Bronchial epithelial cell (primary cell): ENCODE data around the gene DMRTC1. TPM values are rescaled to one million over a fixed set of nuclear protein-coding genes. Genes with fewer than 3 reads are reported as not detected.
"Not testable (repeated sequence)": the region's sequence is repeated elsewhere in the genome, so short reads cannot be mapped to it uniquely, and the experiment has no call there.

Source experiments
- DNase-seq: peaks from one replicate; pipeline ENCODE4 v3.0.0-alpha.2; 2010; ENCODE audit warnings: low read depth
- FAIRE-seq: peaks from 2 replicates; lab custom pipeline; 2011; peaks lifted over from hg19 to GRCh38; lab: Jason Lieb, UNC
- H3K27me3 ChIP-seq: 2 replicates; pipeline ENCODE4 v1.5.1; 2011; ENCODE audit warnings: low read length; ENCODE audit not compliant: control insufficient read depth, insufficient read depth
- H3K36me3 ChIP-seq: 2 replicates; pipeline ENCODE4 v1.5.1; 2011; ENCODE audit warnings: low read length; ENCODE audit not compliant: control insufficient read depth, insufficient read depth
- H3K4me3 ChIP-seq: 2 replicates; pipeline ENCODE4 v1.5.1; 2011; ENCODE audit warnings: mild to moderate bottlenecking, low read depth, low read length, control low read depth
- total RNA-seq: library from RNA; depleted of rRNA; stranded (reverse); fragments of >200 nt; gene quantifications from 2 replicates; pipeline ENCODE4 v1.2.1, GENCODE V29; 2014

DMRTC1 gene
- total RNA-seq = not detected in 2 replicates

- H3K36me3 ChIP-seq, FAIRE-seq, H3K4me3 ChIP-seq, DNase-seq, H3K27me3 ChIP-seq: not testable (repeated sequence)
Measured at GRCh38 chrX:72943819-72944169, at the start of gene DMRTC1. DMRTC1 (minus strand) TSS chrX:72943837; CDS start chrX:72875694, 68,143 bp downstream.

GRCh38 chrX:72980894-72981469 lies 37.3 kb upstream of the DMRTC1 start:
- not testable (repeated sequence) for DNase-seq, H3K4me3 ChIP-seq, H3K36me3 ChIP-seq, H3K27me3 ChIP-seq, FAIRE-seq

GRCh38 chrX:72974885-72975284 lies 31.2 kb upstream of the DMRTC1 start:
- H3K4me3 ChIP-seq, DNase-seq, H3K36me3 ChIP-seq, H3K27me3 ChIP-seq, FAIRE-seq: not testable (repeated sequence)

- not testable (repeated sequence) for H3K4me3 ChIP-seq, FAIRE-seq, H3K36me3 ChIP-seq, H3K27me3 ChIP-seq, DNase-seq
Measured at GRCh38 chrX:72971859-72972258, 28.2 kb upstream of the DMRTC1 start.

- not testable (repeated sequence) for H3K4me3 ChIP-seq, H3K36me3 ChIP-seq, FAIRE-seq, H3K27me3 ChIP-seq, DNase-seq
Measured at GRCh38 chrX:72959971-72960370, 16.3 kb upstream of the DMRTC1 start.

- H3K27me3 ChIP-seq, DNase-seq, FAIRE-seq, H3K4me3 ChIP-seq, H3K36me3 ChIP-seq: not testable (repeated sequence)
Measured at GRCh38 chrX:72943035-72943818, 410 bp downstream of the DMRTC1 start.

- not testable (repeated sequence) for FAIRE-seq, H3K4me3 ChIP-seq, H3K36me3 ChIP-seq, H3K27me3 ChIP-seq, DNase-seq
Measured at GRCh38 chrX:72942272-72942671, 1.4 kb downstream of the DMRTC1 start.

GRCh38 chrX:72937906-72938305 lies 5.7 kb downstream of the DMRTC1 start, which contains the start of gene FAM236A:
FAM236A (plus strand) TSS chrX:72938206; CDS start chrX:72938263, 57 bp downstream.
- DNase-seq, FAIRE-seq, H3K4me3 ChIP-seq, H3K27me3 ChIP-seq, H3K36me3 ChIP-seq: not testable (repeated sequence)

GRCh38 chrX:72936882-72937455 lies 6.7 kb downstream of the DMRTC1 start:
- H3K36me3 ChIP-seq, H3K27me3 ChIP-seq, H3K4me3 ChIP-seq, DNase-seq: not testable (repeated sequence)
- peak; percentile 90 for FAIRE-seq

- not testable (repeated sequence) for H3K4me3 ChIP-seq, H3K36me3 ChIP-seq, DNase-seq, FAIRE-seq, H3K27me3 ChIP-seq
Measured at GRCh38 chrX:72936455-72936854, 7.2 kb downstream of the DMRTC1 start.

- not testable (repeated sequence) for FAIRE-seq, H3K27me3 ChIP-seq, H3K4me3 ChIP-seq, DNase-seq, H3K36me3 ChIP-seq
Measured at GRCh38 chrX:72932283-72932682, 11.4 kb downstream of the DMRTC1 start.

GRCh38 chrX:72916096-72916495 lies 27.5 kb downstream of the DMRTC1 start:
- H3K4me3 ChIP-seq, DNase-seq, FAIRE-seq, H3K27me3 ChIP-seq, H3K36me3 ChIP-seq: not testable (repeated sequence)

GRCh38 chrX:72912315-72912714 lies 31.3 kb downstream of the DMRTC1 start, which contains the start of gene FAM236C:
FAM236C (plus strand) TSS chrX:72912615; CDS start chrX:72912715, 100 bp downstream.
- DNase-seq, H3K36me3 ChIP-seq, FAIRE-seq, H3K27me3 ChIP-seq, H3K4me3 ChIP-seq: not testable (repeated sequence)

- not testable (repeated sequence) for FAIRE-seq, H3K27me3 ChIP-seq, H3K4me3 ChIP-seq, H3K36me3 ChIP-seq, DNase-seq
Measured at GRCh38 chrX:72889740-72890139, 53.9 kb downstream of the DMRTC1 start.
